Hepatocyte (in vitro differentiated cells): Measurements from ENCODE around the gene MUC5AC. TPM values are rescaled to one million over a fixed set of nuclear protein-coding genes. Genes with fewer than 3 reads are reported as not detected.

ENCODE experiments used
- DNase-seq: peaks from one replicate; pipeline ENCODE4 v3.0.0-alpha.2; 2016; ENCODE audit warnings: low spot score
- H2AFZ ChIP-seq: fragments of 200-600 bp; sonication (generic); 2 replicates; pipeline ENCODE4 v1.6.0; 2016; ENCODE audit warnings: antibody characterized with exemption, mild to moderate bottlenecking
- H3K27ac ChIP-seq: fragments of 200-600 bp; sonication (generic); 2 replicates; pipeline ENCODE4 v1.5.1; 2016; ENCODE audit warnings: mild to moderate bottlenecking
- H3K27me3 ChIP-seq: fragments of 200-600 bp; sonication (generic); 2 replicates; pipeline ENCODE4 v1.6.1; 2016
- H3K36me3 ChIP-seq: fragments of 200-600 bp; sonication (generic); replicated peaks from 2 replicates; pipeline ENCODE4 v1.5.1; 2016; ENCODE audit warnings: low read depth; ENCODE audit not compliant: insufficient read depth
- H3K4me1 ChIP-seq: fragments of 200-600 bp; sonication (generic); 2 replicates; pipeline ENCODE4 v1.5.1; 2016; ENCODE audit warnings: mild to moderate bottlenecking, moderate library complexity; ENCODE audit not compliant: insufficient read depth
- H3K4me2 ChIP-seq: fragments of 200-600 bp; sonication (generic); 2 replicates; pipeline ENCODE4 v1.6.0; 2016
- H3K4me3 ChIP-seq: fragments of 200-600 bp; sonication (generic); 2 replicates; pipeline ENCODE4 v1.5.1; 2016; ENCODE audit warnings: mild to moderate bottlenecking
- H3K79me2 ChIP-seq: fragments of 200-600 bp; sonication (generic); 2 replicates; pipeline ENCODE4 v1.6.0; 2017; ENCODE audit warnings: mild to moderate bottlenecking
- H3K9me2 ChIP-seq: fragments of 200-600 bp; sonication (generic); replicated peaks from 2 replicates; pipeline ENCODE4 v1.6.0; 2017; ENCODE audit warnings: mild to moderate bottlenecking; ENCODE audit not compliant: insufficient read depth
- H3K9me3 ChIP-seq: fragments of 200-600 bp; sonication (generic); 2 replicates; pipeline ENCODE4 v1.5.1; 2016; ENCODE audit warnings: low read depth, mild to moderate bottlenecking
- H4K20me1 ChIP-seq: fragments of 200-600 bp; sonication (generic); 2 replicates; pipeline ENCODE4 v1.6.0; 2016; ENCODE audit warnings: mild to moderate bottlenecking; ENCODE audit not compliant: insufficient read depth, poor library complexity, severe bottlenecking
- CTCF ChIP-seq: fragments of 200-600 bp; sonication (generic); IDR thresholded peaks from 2 replicates; pipeline ENCODE4 v1.5.1; 2016; ENCODE audit warnings: antibody characterized with exemption, mild to moderate bottlenecking; ENCODE audit not compliant: poor library complexity
- EZH2 ChIP-seq: fragments of 200-600 bp; sonication (generic); IDR thresholded peaks from 2 replicates; pipeline ENCODE4 v1.6.1; 2016; ENCODE audit warnings: antibody characterized with exemption, mild to moderate bottlenecking, borderline replicate concordance
- EZH2phosphoT487 ChIP-seq: fragments of 200-600 bp; sonication (generic); IDR thresholded peaks from one replicate; pipeline ENCODE4 v1.6.1; 2018; ENCODE audit warnings: antibody characterized with exemption, mild to moderate bottlenecking, low read depth, moderate library complexity; ENCODE audit not compliant: unreplicated experiment, severe bottlenecking
- WGBS: methylation state at CpG from one replicate; pipeline ENCODE4 v1.1.6; 2016; ENCODE audit warnings: low lambda C conversion rate; ENCODE audit errors: missing lambda C conversion rate; 5-methylcytosine and 5-hydroxymethylcytosine counted together
- polyA plus RNA-seq: library from polyadenylated mRNA; unstranded; fragments of >200 nt; fragmentation: Nextera tagmentation; extraction: Ambion mirVana; gene quantifications from 2 replicates; pipeline ENCODE4 v1.2.1, GENCODE V29; 2016
- total RNA-seq: library from RNA; depleted of rRNA; stranded (reverse); fragments of >200 nt; gene quantifications from 2 replicates; pipeline ENCODE4 v1.2.3, GENCODE V29; 2014

Gene MUC5AC
- total and polyA plus RNA-seq, 2 experiments from 2014 or later: 0.07 to 0.08 TPM

- no peaks in the 10 kb centered on the region for H3K36me3 ChIP-seq
- no peak overlapping the region for H3K27ac ChIP-seq
- H3K9me3 ChIP-seq: no peaks in the 10 kb centered on the region
- DNase-seq: peak; percentile 80
- no peak overlapping the region for H3K4me3 ChIP-seq
- H3K27me3 ChIP-seq: no peaks in the 10 kb centered on the region
- no peaks in the 10 kb centered on the region for H3K79me2 ChIP-seq
- H3K4me2 ChIP-seq: no peak overlapping the region
- 65% methylated on average over 34 of the region's 34 CpGs for WGBS
- TF ChIP-seq EZH2phosphoT487 (no peak), CTCF (no peak), EZH2 (no peak)
- H3K9me2 ChIP-seq: no peaks in the 10 kb centered on the region
- no peak overlapping the region for H2AFZ ChIP-seq
- no peaks in the 10 kb centered on the region for H3K4me1 ChIP-seq
- H4K20me1 ChIP-seq: no peaks in the 10 kb centered on the region
Observed at GRCh38 chr11:1238767-1239595, 81.2 kb downstream of the MUC5AC start.

GRCh38 chr11:1239596-1240205 is 81.9 kb downstream of the MUC5AC start:
- H3K4me3 ChIP-seq: no peak overlapping the region
- H3K4me1 ChIP-seq: no peaks in the 10 kb centered on the region
- H3K9me2 ChIP-seq: no peaks in the 10 kb centered on the region
- TF ChIP-seq EZH2phosphoT487: no peak
- no peak for TF ChIP-seq CTCF
- no peaks in the 10 kb centered on the region for H3K9me3 ChIP-seq
- H3K27ac ChIP-seq: no peak overlapping the region
- no peaks in the 10 kb centered on the region for H3K36me3 ChIP-seq
- WGBS: 90% methylated on average over 19 of the region's 23 CpGs
- no peaks in the 10 kb centered on the region for H4K20me1 ChIP-seq
- no peaks in the 10 kb centered on the region for H3K79me2 ChIP-seq
- H3K27me3 ChIP-seq: no peaks in the 10 kb centered on the region
- no peak overlapping the region for H2AFZ ChIP-seq
- no peak for DNase-seq
- no peak overlapping the region for H3K4me2 ChIP-seq

- Histone ChIP-seq H4K20me1 (no peaks in the 10 kb centered on the region), H3K4me1 (no peaks in the 10 kb centered on the region), H3K9me2 (no peaks in the 10 kb centered on the region), H3K27me3 (no peaks in the 10 kb centered on the region), H3K4me2 (no peak overlapping the region), H2AFZ (no peak overlapping the region), H3K4me3 (no peak overlapping the region), H3K79me2 (no peaks in the 10 kb centered on the region), H3K27ac (no peak overlapping the region), H3K36me3 (no peaks in the 10 kb centered on the region), H3K9me3 (no peaks in the 10 kb centered on the region)
- TF ChIP-seq EZH2phosphoT487 (no peak), EZH2 (no peak), CTCF (no peak)
- DNase-seq: no peak
- 94% methylated on average over 25 of the region's 25 CpGs for WGBS
Observed at GRCh38 chr11:1240771-1241170, 83.0 kb downstream of the MUC5AC start.
